HEK293 (cell line): ENCODE results near the gene WDR74.

ENCODE experiments used
- CTCF ChIP-seq: fragments of 450-650 bp; formaldehyde crosslinking; IDR thresholded peaks from 2 replicates; pipeline ENCODE4 v1.5.1; 2016; ENCODE audit warnings: missing biosample characterization, missing genetic modification characterization
- KLF1 ChIP-seq: fragments of 450-650 bp; formaldehyde crosslinking; IDR thresholded peaks from 2 replicates; pipeline ENCODE4 v1.5.1; 2016; ENCODE audit warnings: missing biosample characterization, missing genetic modification characterization
- ZNF302 ChIP-seq: fragments of 450-650 bp; formaldehyde crosslinking; IDR thresholded peaks from 2 replicates; pipeline ENCODE4 v1.5.1; 2016; ENCODE audit warnings: missing biosample characterization, missing genetic modification characterization, low read depth
- TF ChIP-seq, protein P1 (sequence below): fragments of 450-650 bp; formaldehyde crosslinking; conservative IDR thresholded peaks from 2 replicates; pipeline ENCODE4 v1.5.1; 2016; ENCODE audit warnings: low read depth, missing biosample characterization, missing genetic modification characterization

- TF ChIP-seq CTCF (tag by site-specific recombination) (no peak), KLF1 (tag by site-specific recombination) (no peak), ZNF302 (tag by site-specific recombination) (no peak)
- TF ChIP-seq, protein P1, sequence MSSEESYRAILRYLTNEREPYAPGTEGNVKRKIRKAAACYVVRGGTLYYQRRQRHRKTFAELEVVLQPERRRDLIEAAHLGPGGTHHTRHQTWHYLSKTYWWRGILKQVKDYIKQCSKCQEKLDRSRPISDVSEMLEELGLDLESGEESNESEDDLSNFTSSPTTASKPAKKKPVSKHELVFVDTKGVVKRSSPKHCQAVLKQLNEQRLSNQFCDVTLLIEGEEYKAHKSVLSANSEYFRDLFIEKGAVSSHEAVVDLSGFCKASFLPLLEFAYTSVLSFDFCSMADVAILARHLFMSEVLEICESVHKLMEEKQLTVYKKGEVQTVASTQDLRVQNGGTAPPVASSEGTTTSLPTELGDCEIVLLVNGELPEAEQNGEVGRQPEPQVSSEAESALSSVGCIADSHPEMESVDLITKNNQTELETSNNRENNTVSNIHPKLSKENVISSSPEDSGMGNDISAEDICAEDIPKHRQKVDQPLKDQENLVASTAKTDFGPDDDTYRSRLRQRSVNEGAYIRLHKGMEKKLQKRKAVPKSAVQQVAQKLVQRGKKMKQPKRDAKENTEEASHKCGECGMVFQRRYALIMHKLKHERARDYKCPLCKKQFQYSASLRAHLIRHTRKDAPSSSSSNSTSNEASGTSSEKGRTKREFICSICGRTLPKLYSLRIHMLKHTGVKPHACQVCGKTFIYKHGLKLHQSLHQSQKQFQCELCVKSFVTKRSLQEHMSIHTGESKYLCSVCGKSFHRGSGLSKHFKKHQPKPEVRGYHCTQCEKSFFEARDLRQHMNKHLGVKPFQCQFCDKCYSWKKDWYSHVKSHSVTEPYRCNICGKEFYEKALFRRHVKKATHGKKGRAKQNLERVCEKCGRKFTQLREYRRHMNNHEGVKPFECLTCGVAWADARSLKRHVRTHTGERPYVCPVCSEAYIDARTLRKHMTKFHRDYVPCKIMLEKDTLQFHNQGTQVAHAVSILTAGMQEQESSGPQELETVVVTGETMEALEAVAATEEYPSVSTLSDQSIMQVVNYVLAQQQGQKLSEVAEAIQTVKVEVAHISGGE (tag by site-specific recombination), result no peak
Observed at GRCh38 chr11:62796281-62796680, 43.1 kb downstream of the WDR74 start.
